Measurements from ENCODE around the gene ASAP2. TPM values are rescaled to one million over a fixed set of nuclear protein-coding genes. Genes with fewer than 3 reads are reported as not detected.

ASAP2 gene
- polyA plus RNA-seq, 1 donor (not counting 4 experiments of a cell fraction or from before 2014, with no cell fraction given) = 54.2 TPM

GRCh38 chr2:9365498-9366019 lies 158.9 kb downstream of the ASAP2 start:
- Histone ChIP-seq H3K9me1 (ENCODE audit: control insufficient read depth, extremely low read depth, insufficient read depth, low read length) (no peaks in the 10 kb centered on the region), H3K9me3 (ENCODE audit: control insufficient read depth, low read depth, low read length) (no peaks in the 10 kb centered on the region), H3K4me2 (ENCODE audit: control insufficient read depth, extremely low read depth, insufficient read depth, low read depth, low read length) (no peak overlapping the region), H3K9ac (ENCODE audit: control insufficient read depth, extremely low read depth, insufficient read depth, low read length) (no peak overlapping the region), H4K20me1 (ENCODE audit: control insufficient read depth, extremely low read depth, insufficient read depth, low read length) (peaks cover 2% of the 10 kb centered on the region), H2AFZ (ENCODE audit: control insufficient read depth, low read length) (no peak overlapping the region), H3K79me2 (ENCODE audit: control insufficient read depth, insufficient read depth, low read length) (no peaks in the 10 kb centered on the region), H3K36me3 (ENCODE audit: control insufficient read depth in 2 of 2, extremely low read depth in 1 of 2, insufficient read depth in 2 of 2, low read length in 2 of 2) (peaks cover 46% of the 10 kb centered on the region in 2 experiments), H3K27ac (ENCODE audit: control insufficient read depth, insufficient read depth, low read length) (no peak overlapping the region), H3K4me1 (ENCODE audit: control insufficient read depth, extremely low read depth, insufficient read depth, low read length) (peaks cover under 1% of the 10 kb centered on the region), H3K27me3 (ENCODE audit: control insufficient read depth, extremely low read depth, insufficient read depth, low read length) (no peaks in the 10 kb centered on the region), H3K4me3 (ENCODE audit: control insufficient read depth in 2 of 3, extremely low read depth in 1 of 3, insufficient read depth in 2 of 3, low read depth in 1 of 3, low read length in 3 of 3) (no peak overlapping the region)
- FAIRE-seq = no peak
- dilution Hi-C loops (cut with MboI; ENCODE audit: extremely low pct_ligation_motif_present, low sequenced_read_pairs) = no loop called here
- no peak for DNase-seq (ENCODE audit: low read depth, low spot score)
- TF ChIP-seq, protein P1, sequence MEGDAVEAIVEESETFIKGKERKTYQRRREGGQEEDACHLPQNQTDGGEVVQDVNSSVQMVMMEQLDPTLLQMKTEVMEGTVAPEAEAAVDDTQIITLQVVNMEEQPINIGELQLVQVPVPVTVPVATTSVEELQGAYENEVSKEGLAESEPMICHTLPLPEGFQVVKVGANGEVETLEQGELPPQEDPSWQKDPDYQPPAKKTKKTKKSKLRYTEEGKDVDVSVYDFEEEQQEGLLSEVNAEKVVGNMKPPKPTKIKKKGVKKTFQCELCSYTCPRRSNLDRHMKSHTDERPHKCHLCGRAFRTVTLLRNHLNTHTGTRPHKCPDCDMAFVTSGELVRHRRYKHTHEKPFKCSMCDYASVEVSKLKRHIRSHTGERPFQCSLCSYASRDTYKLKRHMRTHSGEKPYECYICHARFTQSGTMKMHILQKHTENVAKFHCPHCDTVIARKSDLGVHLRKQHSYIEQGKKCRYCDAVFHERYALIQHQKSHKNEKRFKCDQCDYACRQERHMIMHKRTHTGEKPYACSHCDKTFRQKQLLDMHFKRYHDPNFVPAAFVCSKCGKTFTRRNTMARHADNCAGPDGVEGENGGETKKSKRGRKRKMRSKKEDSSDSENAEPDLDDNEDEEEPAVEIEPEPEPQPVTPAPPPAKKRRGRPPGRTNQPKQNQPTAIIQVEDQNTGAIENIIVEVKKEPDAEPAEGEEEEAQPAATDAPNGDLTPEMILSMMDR (optimal IDR thresholded peaks at IDR 0.05 in 1 of 3, IDR thresholded peaks at IDR 0.05 in 1 of 3, conservative IDR thresholded peaks at IDR 0.05 in 1 of 3; ENCODE audit: extremely low read depth in 1 of 3, insufficient read depth in 2 of 3, low read length in 3 of 3) = no peak
- TF ChIP-seq EZH2 (IDR thresholded peaks at IDR 0.05; ENCODE audit: low read length) = no peak

DNA sequence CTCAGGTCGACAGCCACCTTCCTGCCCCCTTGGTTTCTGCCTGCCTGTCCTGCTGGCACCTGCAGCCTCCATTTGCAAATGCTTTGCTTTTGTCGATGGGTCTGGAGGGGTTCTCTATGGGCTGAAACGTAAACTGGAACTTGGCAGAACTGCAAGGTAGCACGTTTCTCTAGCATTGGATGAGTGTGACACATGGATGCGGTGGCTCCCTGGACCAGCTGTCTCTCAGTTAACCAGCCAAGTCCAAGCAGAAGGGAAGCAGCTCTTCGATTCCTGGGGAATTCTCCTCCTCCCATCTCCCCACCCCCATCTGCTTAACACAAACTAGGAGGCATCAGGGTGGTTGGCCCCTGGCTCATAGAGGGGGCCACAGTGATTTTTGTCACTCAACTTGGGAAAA lies 159.4 kb downstream of the ASAP2 start:
- H3K36me3 ChIP-seq (ENCODE audit: control insufficient read depth in 2 of 2, extremely low read depth in 1 of 2, insufficient read depth in 2 of 2, low read length in 2 of 2) = peaks cover 47 to 49% of the 10 kb centered on the region in 2 experiments
- H3K4me3 ChIP-seq (ENCODE audit: control insufficient read depth in 2 of 3, extremely low read depth in 1 of 3, insufficient read depth in 2 of 3, low read depth in 1 of 3, low read length in 3 of 3) = no peak overlapping the region
- no peaks in the 10 kb centered on the region for H3K9me1 ChIP-seq (ENCODE audit: control insufficient read depth, extremely low read depth, insufficient read depth, low read length)
- FAIRE-seq (no peak), DNase-seq (ENCODE audit: low read depth, low spot score) (no peak)
- H2AFZ ChIP-seq (ENCODE audit: control insufficient read depth, low read length) = no peak overlapping the region
- H4K20me1 ChIP-seq (ENCODE audit: control insufficient read depth, extremely low read depth, insufficient read depth, low read length) = peaks cover 2% of the 10 kb centered on the region
- H3K4me2 ChIP-seq (ENCODE audit: control insufficient read depth, extremely low read depth, insufficient read depth, low read depth, low read length) = no peak overlapping the region
- peaks cover 4% of the 10 kb centered on the region for H3K4me1 ChIP-seq (ENCODE audit: control insufficient read depth, extremely low read depth, insufficient read depth, low read length)
- H3K9me3 ChIP-seq (ENCODE audit: control insufficient read depth, low read depth, low read length) = no peaks in the 10 kb centered on the region
- no peak overlapping the region for H3K27ac ChIP-seq (ENCODE audit: control insufficient read depth, insufficient read depth, low read length)
- dilution Hi-C loops (cut with MboI; ENCODE audit: extremely low pct_ligation_motif_present, low sequenced_read_pairs) = no loop called here
- no peak overlapping the region for H3K9ac ChIP-seq (ENCODE audit: control insufficient read depth, extremely low read depth, insufficient read depth, low read length)
- no peak for TF ChIP-seq EZH2 (IDR thresholded peaks at IDR 0.05; ENCODE audit: low read length)
- TF ChIP-seq, protein P1 (optimal IDR thresholded peaks at IDR 0.05 in 1 of 3, IDR thresholded peaks at IDR 0.05 in 1 of 3, conservative IDR thresholded peaks at IDR 0.05 in 1 of 3; ENCODE audit: extremely low read depth in 1 of 3, insufficient read depth in 2 of 3, low read length in 3 of 3) = no peak
- no peaks in the 10 kb centered on the region for H3K27me3 ChIP-seq (ENCODE audit: control insufficient read depth, extremely low read depth, insufficient read depth, low read length)
- H3K79me2 ChIP-seq (ENCODE audit: control insufficient read depth, insufficient read depth, low read length) = no peaks in the 10 kb centered on the region
